Choroid plexus epithelial cell (primary cell): ENCODE results near the gene PLEKHG3.
"Not testable (repeated sequence)": the region's sequence is repeated elsewhere in the genome, so short reads cannot be mapped to it uniquely, and the experiment has no call there.

ENCODE experiments used
- DNase-seq: peaks from one replicate; pipeline ENCODE4 v3.0.0-alpha.2; 2010; ENCODE audit warnings: low read depth
- H3K4me3 ChIP-seq: 2 replicates; pipeline ENCODE4 v1.5.1; 2011; ENCODE audit warnings: low read depth, mild to moderate bottlenecking, control low read depth, low read length, moderate library complexity
- TF ChIP-seq, protein P1 (sequence below): conservative IDR thresholded peaks from 2 replicates; pipeline ENCODE4 v1.5.1; 2011; ENCODE audit warnings: low read depth, mild to moderate bottlenecking, control low read depth, inconsistent platforms, low read length, moderate library complexity

PLEKHG3 gene

DNA sequence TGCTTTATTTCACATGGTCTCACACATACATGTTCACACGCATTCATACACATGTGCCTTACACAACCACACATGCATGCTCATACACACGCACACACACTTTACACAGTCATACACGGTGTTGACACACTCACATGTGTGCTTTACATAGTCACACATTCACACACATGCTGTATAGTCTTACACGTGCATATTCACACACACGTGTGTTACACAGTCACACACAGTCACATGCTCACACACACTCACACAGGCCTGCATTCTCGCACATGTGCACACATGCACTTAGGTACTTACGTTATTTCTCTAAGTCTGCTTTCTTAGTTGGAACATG lies 18.0 kb upstream of the PLEKHG3 start:
- DNase-seq = no peak
- H3K4me3 ChIP-seq = no peak overlapping the region
- TF ChIP-seq, protein P1, sequence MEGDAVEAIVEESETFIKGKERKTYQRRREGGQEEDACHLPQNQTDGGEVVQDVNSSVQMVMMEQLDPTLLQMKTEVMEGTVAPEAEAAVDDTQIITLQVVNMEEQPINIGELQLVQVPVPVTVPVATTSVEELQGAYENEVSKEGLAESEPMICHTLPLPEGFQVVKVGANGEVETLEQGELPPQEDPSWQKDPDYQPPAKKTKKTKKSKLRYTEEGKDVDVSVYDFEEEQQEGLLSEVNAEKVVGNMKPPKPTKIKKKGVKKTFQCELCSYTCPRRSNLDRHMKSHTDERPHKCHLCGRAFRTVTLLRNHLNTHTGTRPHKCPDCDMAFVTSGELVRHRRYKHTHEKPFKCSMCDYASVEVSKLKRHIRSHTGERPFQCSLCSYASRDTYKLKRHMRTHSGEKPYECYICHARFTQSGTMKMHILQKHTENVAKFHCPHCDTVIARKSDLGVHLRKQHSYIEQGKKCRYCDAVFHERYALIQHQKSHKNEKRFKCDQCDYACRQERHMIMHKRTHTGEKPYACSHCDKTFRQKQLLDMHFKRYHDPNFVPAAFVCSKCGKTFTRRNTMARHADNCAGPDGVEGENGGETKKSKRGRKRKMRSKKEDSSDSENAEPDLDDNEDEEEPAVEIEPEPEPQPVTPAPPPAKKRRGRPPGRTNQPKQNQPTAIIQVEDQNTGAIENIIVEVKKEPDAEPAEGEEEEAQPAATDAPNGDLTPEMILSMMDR = no peak

DNA sequence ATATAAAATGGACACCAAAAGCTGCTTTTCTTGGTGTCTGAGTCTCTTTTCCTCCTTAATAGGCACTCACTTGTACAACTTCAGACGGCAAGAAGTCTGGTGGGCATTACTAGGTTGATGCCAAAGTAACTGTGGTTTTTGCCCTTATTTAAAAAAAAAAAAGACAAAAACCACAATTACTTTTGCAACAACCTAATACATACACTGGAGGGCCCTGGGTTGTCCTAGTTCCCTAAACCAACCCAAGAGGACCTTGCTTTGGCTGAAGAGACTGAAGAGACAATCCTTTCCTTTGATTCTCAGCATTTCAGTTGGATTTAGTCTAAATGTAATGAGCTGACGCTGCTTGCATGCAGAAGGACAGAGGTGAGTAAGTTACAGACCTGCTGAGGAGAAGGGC lies 16.2 kb upstream of the PLEKHG3 start:
- DNase-seq = no peak
- TF ChIP-seq, protein P1 = no peak
- H3K4me3 ChIP-seq = no peak overlapping the region

DNA sequence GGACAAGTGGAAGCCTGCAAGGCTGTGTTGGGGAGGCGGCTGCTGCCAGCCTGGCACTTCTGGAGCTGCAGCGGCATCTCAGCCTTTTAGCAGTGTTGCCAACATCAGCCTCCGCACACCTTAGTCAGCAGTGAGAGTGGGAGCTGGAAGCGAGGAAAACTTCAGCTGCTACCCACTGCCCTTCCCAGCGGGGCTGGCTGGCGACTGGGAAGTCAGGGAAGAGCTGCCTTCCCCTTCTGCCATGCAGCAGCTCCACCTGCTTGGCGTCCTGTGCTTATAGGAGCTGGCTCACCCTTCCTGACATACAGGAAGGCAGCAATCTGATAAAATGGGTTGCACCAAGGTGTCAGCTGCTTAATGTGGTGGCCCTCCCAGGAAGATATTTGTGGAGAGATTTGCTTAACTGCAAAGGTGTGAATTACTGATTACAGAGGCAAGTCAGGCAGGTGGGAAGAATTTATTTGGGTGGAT lies 15.4 kb upstream of the PLEKHG3 start:
- TF ChIP-seq, protein P1 = no peak
- no peak for DNase-seq

DNA sequence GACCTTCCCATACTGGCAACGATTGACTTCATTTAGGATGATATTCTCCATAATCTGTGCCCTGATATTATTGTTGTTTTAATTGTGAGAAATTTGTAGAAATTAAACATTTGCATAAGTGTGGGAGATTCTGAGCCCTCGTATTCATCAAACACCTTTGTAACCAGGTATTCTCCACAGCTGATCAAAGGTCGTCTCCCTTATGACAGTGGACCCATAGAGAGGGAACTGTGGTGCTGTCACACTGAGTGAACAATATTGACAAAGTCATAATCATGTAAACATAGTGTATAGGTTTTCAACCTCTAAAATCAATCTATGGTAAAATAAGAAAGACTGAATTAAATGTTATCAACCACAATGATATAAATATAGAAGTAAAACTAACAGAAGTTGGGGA lies 14.9 kb upstream of the PLEKHG3 start:
- no peak overlapping the region for H3K4me3 ChIP-seq
- no peak for DNase-seq
- TF ChIP-seq, protein P1 = no peak

More for the DNA sequence above, 15.4 kb upstream of the PLEKHG3 start:
- no peak overlapping the region for H3K4me3 ChIP-seq

DNA sequence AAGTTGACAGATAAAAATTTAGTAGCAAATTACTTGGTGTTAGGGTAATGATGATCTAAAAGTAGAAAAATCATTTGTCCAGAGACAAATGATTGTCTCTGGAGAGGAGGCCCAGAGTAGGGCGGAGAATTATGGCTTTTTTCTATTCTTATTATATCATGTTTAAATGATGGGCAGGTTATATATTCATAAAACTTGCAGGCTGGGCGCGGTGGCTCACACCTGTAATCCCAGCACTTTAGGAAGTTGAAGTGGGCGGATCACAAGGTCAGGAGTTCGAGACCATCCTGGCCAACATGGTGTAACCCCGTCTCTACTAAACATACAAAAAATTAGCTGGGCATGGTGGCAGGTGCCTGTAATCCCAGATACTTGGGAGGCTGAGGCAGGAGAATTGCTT lies 13.6 kb upstream of the PLEKHG3 start:
- not testable (repeated sequence) for DNase-seq, H3K4me3 ChIP-seq

DNA sequence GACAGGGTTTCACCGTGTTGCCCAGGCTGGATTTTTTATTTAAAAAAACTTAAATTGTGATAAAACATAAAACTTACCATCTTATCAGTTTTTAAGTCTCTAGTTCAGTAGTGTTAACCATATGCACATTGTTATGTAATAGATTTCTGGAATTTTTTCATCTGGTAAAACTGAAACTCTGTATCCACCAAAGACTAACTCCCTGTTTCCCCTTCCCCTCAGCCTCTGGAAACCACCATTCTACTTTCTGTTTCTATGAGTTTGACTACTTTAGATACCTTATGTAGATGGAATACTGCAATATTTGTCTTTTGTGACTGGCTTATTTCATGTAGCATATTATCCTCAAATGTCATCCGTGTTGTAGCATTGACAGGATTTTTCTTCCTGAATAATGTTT lies 12.8 kb upstream of the PLEKHG3 start:
- DNase-seq = no peak
- TF ChIP-seq, protein P1 = no peak
- H3K4me3 ChIP-seq = no peak overlapping the region

DNA sequence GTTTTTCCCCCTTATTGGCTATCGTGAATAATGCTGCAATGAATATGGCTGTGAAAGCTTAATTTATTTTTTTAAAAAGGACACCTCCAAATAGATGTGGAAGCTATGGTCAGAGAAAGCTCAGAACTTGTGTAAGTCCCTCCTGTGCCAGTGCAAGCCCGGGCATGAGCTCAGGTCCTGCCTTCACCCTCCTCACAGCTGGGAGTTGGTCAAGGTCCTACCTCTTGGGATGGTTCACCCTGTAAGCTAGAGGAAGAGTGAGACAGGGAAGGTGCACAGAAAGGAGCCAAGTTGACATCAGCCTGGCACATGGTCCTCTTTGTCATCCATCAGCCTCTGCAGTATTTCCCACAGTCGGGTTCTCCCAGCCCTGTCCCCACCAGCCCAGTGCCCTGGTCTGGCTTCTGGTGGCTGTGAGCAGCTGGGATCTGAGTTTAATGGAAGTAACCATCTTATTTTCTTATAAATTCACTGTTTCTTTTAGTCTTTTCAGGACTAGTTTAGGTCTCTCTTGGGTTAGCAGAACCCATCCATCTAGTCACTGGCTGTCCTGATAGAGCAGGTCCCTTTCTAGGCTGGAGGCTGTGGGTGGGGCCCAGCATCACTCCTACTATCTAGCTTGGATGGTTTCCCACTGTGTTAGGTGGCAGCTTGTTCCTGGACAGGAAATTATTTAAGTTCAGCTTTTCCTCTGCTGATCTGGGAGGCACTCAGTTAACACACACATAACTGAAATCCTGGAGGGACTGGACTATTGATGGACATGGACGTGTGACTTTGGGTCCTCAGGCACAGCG lies 11.8 kb upstream of the PLEKHG3 start:
- no peak overlapping the region for H3K4me3 ChIP-seq
- TF ChIP-seq, protein P1 = no peak
- DNase-seq = no peak
